H1 (cell line): ENCODE measurements around the gene FBXO11. TPM values are rescaled to one million over a fixed set of nuclear protein-coding genes. Genes with fewer than 3 reads are reported as not detected.

ENCODE experiments used
- CTCF ChIA-PET: fragments of 300-600 bp; sonication (Branson Sonifier 250); formaldehyde crosslinking; loops from one replicate; lab custom pipeline; 2021; ENCODE audit not compliant: partially characterized antibody; lab: Charles Lee
- POLR2A ChIA-PET: fragments of 300-600 bp; sonication (Branson Sonifier 250); formaldehyde crosslinking; loops from one replicate; lab custom pipeline; 2021; ENCODE audit warnings: inconsistent platforms; ENCODE audit not compliant: partially characterized antibody; lab: Charles Lee
- DNase-seq, 2 experiments: peaks; one replicate each; pipeline versions ENCODE4 v3.0.0 to v3.0.0-alpha.2; 2010 to 2022; ENCODE audit warnings: low spot score in 2 of 2, low read depth in 1 of 2, mixed read lengths in 1 of 2
- FAIRE-seq: peaks from 2 replicates; lab custom pipeline; 2011; peaks lifted over from hg19 to GRCh38; lab: Jason Lieb, UNC
- H2AFZ ChIP-seq: 2 replicates; pipeline ENCODE4 v1.8.1; 2012; ENCODE audit warnings: low read length, inconsistent platforms
- H2AK5ac ChIP-seq: 2 replicates; pipeline ENCODE4 v1.6.1; 2013; ENCODE audit warnings: low read depth, low read length
- H2BK120ac ChIP-seq: replicated peaks from 2 replicates; pipeline ENCODE3; 2013; ENCODE audit warnings: low read depth, low read length, inconsistent platforms
- H2BK12ac ChIP-seq: 2 replicates; pipeline ENCODE4 v1.6.1; 2013; ENCODE audit warnings: low read depth, low read length
- H2BK15ac ChIP-seq: 2 replicates; pipeline ENCODE4 v1.6.1; 2013; ENCODE audit warnings: low read length
- H2BK20ac ChIP-seq: 2 replicates; pipeline ENCODE4 v1.6.1; 2013; ENCODE audit warnings: low read length
- H2BK5ac ChIP-seq: 2 replicates; pipeline ENCODE4 v1.6.1; 2013; ENCODE audit warnings: low read depth, low read length
- H3K14ac ChIP-seq: 2 replicates; pipeline ENCODE4 v1.6.1; 2013; ENCODE audit warnings: inconsistent platforms; ENCODE audit not compliant: insufficient read length
- H3K18ac ChIP-seq: 2 replicates; pipeline ENCODE4 v1.6.1; 2013; ENCODE audit warnings: low read length; ENCODE audit errors: extremely low read depth
- H3K23ac ChIP-seq: 2 replicates; pipeline ENCODE4 v1.6.1; 2013; ENCODE audit warnings: inconsistent platforms; ENCODE audit not compliant: insufficient read length
- H3K23me2 ChIP-seq: 2 replicates; pipeline ENCODE4 v1.6.1; 2013; ENCODE audit warnings: low read depth, low read length
- H3K27ac ChIP-seq: 2 replicates; pipeline ENCODE4 v1.6.1; 2011; ENCODE audit warnings: low read depth, low read length, inconsistent platforms
- H3K27me3 ChIP-seq, 4 experiments: replicated peaks in 1 of 4; 1 replicate in 1 of 4; 2 replicates in 3 of 4; pipeline versions ENCODE4 v1.6.1 to v1.8.1; 2011 to 2013; ENCODE audit warnings: low read length in 3 of 4, mild to moderate bottlenecking in 3 of 4, inconsistent platforms in 2 of 4, mixed read lengths in 2 of 4, moderate library complexity in 1 of 4; ENCODE audit not compliant: control insufficient read depth in 3 of 4, insufficient read depth in 3 of 4; ENCODE audit errors: extremely low read depth in 1 of 4
- H3K36me3 ChIP-seq, 4 experiments: 2 replicates each; pipeline versions ENCODE4 v1.6.1 to v1.8.1; 2011 to 2013; ENCODE audit warnings: mild to moderate bottlenecking in 4 of 4, low read length in 3 of 4, moderate library complexity in 2 of 4, control low read depth in 1 of 4, inconsistent platforms in 1 of 4; ENCODE audit not compliant: insufficient read depth in 4 of 4, control insufficient read depth in 2 of 4
- H3K4ac ChIP-seq: replicated peaks from 2 replicates; pipeline ENCODE3; 2013; ENCODE audit warnings: low read length, low read depth, mixed read lengths, inconsistent platforms; ENCODE audit not compliant: insufficient read length
- H3K4me1 ChIP-seq, 4 experiments: replicated peaks in 1 of 4; 1 replicate in 1 of 4; 2 replicates in 3 of 4; pipeline versions ENCODE4 v1.6.1 to v1.8.1; 2011 to 2013; ENCODE audit warnings: low read length in 3 of 4, inconsistent platforms in 2 of 4, mixed read lengths in 1 of 4; ENCODE audit not compliant: insufficient read depth in 4 of 4, control insufficient read depth in 3 of 4
- H3K4me2 ChIP-seq, 2 experiments: 2 replicates each; pipeline versions ENCODE4 v1.6.1 to v1.8.1; 2011 to 2013; ENCODE audit warnings: low read depth in 2 of 2, low read length in 2 of 2, control low read depth in 1 of 2, inconsistent platforms in 1 of 2, mild to moderate bottlenecking in 1 of 2; ENCODE audit not compliant: insufficient read depth in 1 of 2
- H3K4me3 ChIP-seq, 4 experiments: fragments of 200-600, 300-600 bp in 1 of 4; sonication (generic), shearing (Covaris generic), sonication (Bioruptor Twin) in 1 of 4; 2 replicates each; pipeline versions ENCODE4 v1.5.1 to v1.8.1; 2011 to 2016; ENCODE audit warnings: low read length in 4 of 4, low read depth in 3 of 4, control low read depth in 2 of 4, inconsistent platforms in 2 of 4, mild to moderate bottlenecking in 2 of 4, mixed read lengths in 1 of 4, moderate library complexity in 1 of 4; ENCODE audit not compliant: insufficient read depth in 2 of 4; ENCODE audit errors: extremely low read depth in 1 of 4
- H3K56ac ChIP-seq: replicated peaks from 2 replicates; pipeline ENCODE3; 2013; ENCODE audit warnings: low read depth, mild to moderate bottlenecking, mixed read lengths, low read length, inconsistent platforms; ENCODE audit not compliant: insufficient read length
- H3K79me1 ChIP-seq: 2 replicates; pipeline ENCODE4 v1.6.1; 2013; ENCODE audit warnings: low read depth, low read length, control low read depth
- H3K79me2 ChIP-seq, 2 experiments: 2 replicates each; pipeline versions ENCODE4 v1.6.1 to v1.8.1; 2012 to 2013; ENCODE audit warnings: low read length in 2 of 2, mild to moderate bottlenecking in 2 of 2, inconsistent platforms in 1 of 2; ENCODE audit not compliant: insufficient read depth in 2 of 2, control insufficient read depth in 1 of 2
- H3K9ac ChIP-seq, 4 experiments: replicated peaks in 1 of 4; 1 replicate in 1 of 4; 2 replicates in 3 of 4; pipeline versions ENCODE4 v1.6.1 to v1.8.1; 2011 to 2013; ENCODE audit warnings: low read depth in 3 of 4, low read length in 3 of 4, control low read depth in 2 of 4, mild to moderate bottlenecking in 2 of 4, moderate library complexity in 2 of 4, inconsistent platforms in 1 of 4; ENCODE audit errors: extremely low read depth in 1 of 4
- H3K9me3 ChIP-seq, 2 experiments: 2 replicates each; pipeline versions ENCODE4 v1.6.1 to v1.8.1; 2012 to 2013; ENCODE audit warnings: mild to moderate bottlenecking in 2 of 2, moderate library complexity in 2 of 2, control low read depth in 1 of 2, inconsistent platforms in 1 of 2, low read depth in 1 of 2, low read length in 1 of 2, mixed read lengths in 1 of 2; ENCODE audit not compliant: insufficient read depth in 2 of 2
- H4K20me1 ChIP-seq, 2 experiments: replicated peaks in 1 of 2; 2 replicates each; pipeline versions ENCODE3 to v1.8.1; 2011 to 2013; ENCODE audit warnings: inconsistent platforms in 2 of 2, low read length in 2 of 2, mild to moderate bottlenecking in 1 of 2; ENCODE audit not compliant: insufficient read depth in 2 of 2, control insufficient read depth in 1 of 2
- H4K5ac ChIP-seq: 2 replicates; pipeline ENCODE4 v1.6.1; 2013; ENCODE audit warnings: low read length, low read depth, mixed read lengths, inconsistent platforms; ENCODE audit not compliant: insufficient read length
- H4K8ac ChIP-seq: 2 replicates; pipeline ENCODE4 v1.8.0; 2013; ENCODE audit warnings: mild to moderate bottlenecking, moderate library complexity, low read length, inconsistent platforms; ENCODE audit not compliant: insufficient read depth; ENCODE audit errors: extremely low read depth
- H4K91ac ChIP-seq: replicated peaks from 2 replicates; pipeline ENCODE3; 2013; ENCODE audit warnings: low read length, mixed read lengths, inconsistent platforms; ENCODE audit not compliant: insufficient read length
- BACH1 ChIP-seq: IDR thresholded peaks from 2 replicates; pipeline ENCODE4 v1.6.1; 2012; ENCODE audit warnings: low read length, improper control_type of control experiment
- BRCA1 ChIP-seq: IDR thresholded peaks from 2 replicates; pipeline ENCODE4 v1.6.1; 2012; ENCODE audit warnings: low read depth, low read length, improper control_type of control experiment
- CEBPB ChIP-seq: IDR thresholded peaks from 2 replicates; pipeline ENCODE4 v1.6.1; 2012; ENCODE audit warnings: low read depth, low read length
- CHD2 ChIP-seq: IDR thresholded peaks from 2 replicates; pipeline ENCODE4 v1.6.1; 2012; ENCODE audit warnings: low read length, improper control_type of control experiment
- EGR1 ChIP-seq: IDR thresholded peaks from 2 replicates; pipeline ENCODE4 v1.6.1; 2011; ENCODE audit warnings: low read depth, low read length, borderline replicate concordance
- JUN ChIP-seq: IDR thresholded peaks from 2 replicates; pipeline ENCODE4 v1.6.1; 2011; ENCODE audit warnings: low read depth, mild to moderate bottlenecking, improper control_type of control experiment, low read length
- MAX ChIP-seq: IDR thresholded peaks from 2 replicates; pipeline ENCODE4 v1.6.1; 2012; ENCODE audit warnings: inconsistent platforms
- PHF8 ChIP-seq: fragments of 200-600 bp; sonication (generic); conservative IDR thresholded peaks from 2 replicates; pipeline ENCODE4 v1.7.1; 2012; ENCODE audit warnings: low read depth, mild to moderate bottlenecking, inconsistent platforms, low read length, moderate library complexity
- RNF2 ChIP-seq: fragments of 200-900, 300-1000 bp; sonication (generic); IDR thresholded peaks from 2 replicates; pipeline ENCODE4 v1.7.1; 2016; ENCODE audit warnings: borderline replicate concordance, low read depth, mild to moderate bottlenecking, antibody characterized with exemption, low read length; ENCODE audit not compliant: poor library complexity, severe bottlenecking; ENCODE audit errors: missing control alignments
- TAF1 ChIP-seq: IDR thresholded peaks from 2 replicates; pipeline ENCODE4 v1.6.1; 2011; ENCODE audit warnings: mild to moderate bottlenecking, low read depth, low read length
- WGBS, 2 experiments: shearing (Covaris generic) in 1 of 2; methylation state at CpG; one replicate each; pipeline versions ENCODE4 v1.1.6 to v1.1.7; 2013 to 2015; ENCODE audit warnings: low lambda C conversion rate in 2 of 2, mixed read lengths in 2 of 2, inconsistent platforms in 1 of 2, low coverage in 1 of 2, missing lambda C conversion rate in 1 of 2; ENCODE audit not compliant: insufficient replicate concordance in 2 of 2, insufficient coverage in 1 of 2, insufficient read length in 1 of 2; ENCODE audit errors: extremely low coverage in 1 of 2, missing lambda C conversion rate in 1 of 2; 5-methylcytosine and 5-hydroxymethylcytosine counted together
- polyA plus RNA-seq, 7 experiments: library from polyadenylated mRNA; depleted of rRNA in 3 of 7; stranded (reverse) in 5 of 7; unstranded in 2 of 7; fragments of >200 nt in 5 of 7; fragments of 200-250 nt in 2 of 7; gene quantifications; 1 replicate in 5 of 7; 2 replicates in 1 of 7; 4 replicates in 1 of 7; pipeline versions ENCODE4 v1.2.1 to v1.2.3, GENCODE V29; 2011 to 2013; ENCODE audit warnings: missing spikeins in 2 of 7, mixed read lengths in 2 of 7
- total RNA-seq: library from RNA; stranded (reverse); fragmentation: NEBNext Ultra II Directional; extraction: Animal tissue kit (Norgen Biotek cat#: 25700); gene quantifications from 2 replicates; pipeline ENCODE4 v1.2.1, GENCODE V29; 2021

The FBXO11 gene
- total and polyA plus RNA-seq, 2 of the 8 experiments (the other 6 are each of a cell fraction or from before 2014, with no cell fraction given) = 21.7 to 57.3 TPM

DNA sequence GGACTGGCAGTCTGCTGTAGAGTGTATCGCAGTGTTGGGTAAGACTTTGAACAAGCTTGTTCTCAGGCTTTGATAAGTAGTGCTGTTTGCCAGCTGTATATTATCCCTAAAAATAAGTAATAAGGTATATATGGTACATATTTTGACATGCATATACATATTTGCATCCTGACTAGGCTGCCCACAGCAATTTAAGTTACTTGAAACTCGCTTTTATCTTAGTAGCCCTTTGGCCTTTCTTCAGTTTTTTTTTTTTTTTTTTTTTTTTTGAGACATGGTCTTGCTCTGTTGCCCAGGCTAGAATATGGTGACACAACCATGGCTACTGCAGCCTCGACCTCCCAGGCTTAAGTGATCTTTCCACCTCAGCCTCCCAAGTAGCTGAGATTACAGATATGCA is 105.2 kb downstream of the FBXO11 start:
- ChIA-PET POLR2A (interaction anchor here (2.3 kb wide), 1 partner anchor 10 kb away, joined by 11 read pairs; no protein-coding TSS in a partner anchor), CTCF (no interaction called here)
- Histone ChIP-seq H3K4me2 (no peak overlapping the region), H3K14ac (no peak overlapping the region), H3K56ac (no peak overlapping the region), H3K23ac (no peak overlapping the region), H2BK20ac (no peak overlapping the region), H2BK15ac (no peak overlapping the region), H2AFZ (no peak overlapping the region), H2AK5ac (no peak overlapping the region), H3K9ac (no peak overlapping the region), H2BK12ac (no peak overlapping the region), H4K5ac (no peak overlapping the region), H3K23me2 (no peaks in the 10 kb centered on the region), H3K27ac (no peak overlapping the region), H3K9me3 (no peaks in the 10 kb centered on the region), H4K91ac (no peak overlapping the region), H2BK5ac (no peak overlapping the region), H3K18ac (no peak overlapping the region), H3K36me3 (peaks cover 45 to 99% (median 88%) of the 10 kb centered on the region in 4 experiments), H4K8ac (no peak overlapping the region), H2BK120ac (no peak overlapping the region), H3K4ac (no peak overlapping the region), H3K79me2 (peaks cover 4 to 65% of the 10 kb centered on the region in 2 experiments; a peak in 3 of 4 replicates), H3K79me1 (no peaks in the 10 kb centered on the region; the same call in 1 of the 2 replicates), H3K4me1 (no peaks in the 10 kb centered on the region), H3K27me3 (no peaks in the 10 kb centered on the region), H4K20me1 (peaks cover 13 to 14% of the 10 kb centered on the region in 2 experiments), H3K4me3 (no peak overlapping the region)
- 65% methylated on average over 3 of the region's 3 CpGs; no CpG with 5 or more reads in 1 of the 2 experiments for WGBS, 2 experiments
- DNase-seq (no peak), FAIRE-seq (no peak)
- TF ChIP-seq RNF2 (no peak), BRCA1 (no peak), JUN (no peak), MAX (no peak), CHD2 (no peak), BACH1 (no peak), CEBPB (no peak), PHF8 (no peak), TAF1 (no peak), EGR1 (no peak)
